ENCODE measurements around the gene DIPK1C. TPM values are rescaled to one million over a fixed set of nuclear protein-coding genes. Genes with fewer than 3 reads are reported as not detected.

The DIPK1C gene
- total RNA-seq, 1 donor from 2014 or later = 13.7 TPM

DNA sequence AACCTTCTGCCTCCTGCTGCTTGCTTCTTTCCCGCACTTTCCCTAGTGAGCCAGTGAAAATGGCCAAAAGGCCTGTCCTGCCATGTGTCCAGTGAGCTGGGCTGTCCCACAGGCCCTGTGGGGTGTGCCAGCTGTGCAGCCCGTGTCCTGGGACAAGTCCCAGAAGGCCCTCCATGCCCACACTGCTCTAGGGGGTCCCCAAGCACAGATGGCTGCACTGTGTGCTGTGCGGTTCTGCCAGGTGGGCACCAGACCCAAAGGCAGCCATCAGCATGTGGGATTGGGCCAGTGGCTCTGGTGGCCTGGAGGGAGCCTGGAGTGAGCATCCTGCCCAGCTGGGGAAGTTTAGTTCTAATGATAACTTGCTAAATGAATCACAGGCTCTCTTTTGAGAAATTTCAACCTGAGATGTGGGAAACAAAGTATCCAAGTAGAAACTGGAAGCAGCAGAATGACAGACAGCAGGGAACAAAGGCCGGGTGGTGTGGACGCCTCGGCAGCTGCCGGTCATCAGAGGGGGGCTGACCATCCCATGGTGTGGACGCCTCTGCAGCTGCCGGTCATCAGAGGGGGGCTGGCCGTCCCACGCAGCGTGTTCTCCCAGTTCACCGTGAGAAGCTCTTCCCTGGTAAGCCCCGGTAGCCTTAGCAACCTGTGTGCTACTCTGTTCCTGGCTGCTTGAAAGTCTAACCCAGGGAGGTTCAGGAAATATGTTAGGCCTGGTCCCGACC is 29.2 kb upstream of the DIPK1C start:
- Histone ChIP-seq H2AFZ (replicated peaks) (peak overlapping the region; percentile 21), H3K4me1 (no peaks in the 10 kb centered on the region), H3F3A (ENCODE audit: low read depth) (no peaks in the 10 kb centered on the region), H3K27me3 (no peaks in the 10 kb centered on the region), H3K4me3 (no peak overlapping the region), H3K9ac (no peak overlapping the region), H3K27ac (no peak overlapping the region), H3K9me3 (ENCODE audit: low read depth) (no peaks in the 10 kb centered on the region), H4K20me1 (ENCODE audit: low read depth) (no peaks in the 10 kb centered on the region), H3K79me2 (ENCODE audit: low read depth) (no peaks in the 10 kb centered on the region), H3K4me2 (no peak overlapping the region), H3K36me3 (no peaks in the 10 kb centered on the region)
- H3K36me3 Mint-ChIP-seq = no peaks in the 10 kb centered on the region
- peaks cover 23% of the 10 kb centered on the region for H3K4me1 Mint-ChIP-seq
- no peak for TF ChIP-seq EZH2phosphoT487 (IDR thresholded peaks at IDR 0.05)
- no peak for TF ChIP-seq EZH2 (IDR thresholded peaks at IDR 0.05)
- TF ChIP-seq, protein P1, sequence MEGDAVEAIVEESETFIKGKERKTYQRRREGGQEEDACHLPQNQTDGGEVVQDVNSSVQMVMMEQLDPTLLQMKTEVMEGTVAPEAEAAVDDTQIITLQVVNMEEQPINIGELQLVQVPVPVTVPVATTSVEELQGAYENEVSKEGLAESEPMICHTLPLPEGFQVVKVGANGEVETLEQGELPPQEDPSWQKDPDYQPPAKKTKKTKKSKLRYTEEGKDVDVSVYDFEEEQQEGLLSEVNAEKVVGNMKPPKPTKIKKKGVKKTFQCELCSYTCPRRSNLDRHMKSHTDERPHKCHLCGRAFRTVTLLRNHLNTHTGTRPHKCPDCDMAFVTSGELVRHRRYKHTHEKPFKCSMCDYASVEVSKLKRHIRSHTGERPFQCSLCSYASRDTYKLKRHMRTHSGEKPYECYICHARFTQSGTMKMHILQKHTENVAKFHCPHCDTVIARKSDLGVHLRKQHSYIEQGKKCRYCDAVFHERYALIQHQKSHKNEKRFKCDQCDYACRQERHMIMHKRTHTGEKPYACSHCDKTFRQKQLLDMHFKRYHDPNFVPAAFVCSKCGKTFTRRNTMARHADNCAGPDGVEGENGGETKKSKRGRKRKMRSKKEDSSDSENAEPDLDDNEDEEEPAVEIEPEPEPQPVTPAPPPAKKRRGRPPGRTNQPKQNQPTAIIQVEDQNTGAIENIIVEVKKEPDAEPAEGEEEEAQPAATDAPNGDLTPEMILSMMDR (IDR thresholded peaks at IDR 0.05) = no peak
- H3K9me3 Mint-ChIP-seq = no peaks in the 10 kb centered on the region
- peaks cover 7% of the 10 kb centered on the region for H3K27me3 Mint-ChIP-seq (ENCODE audit: insufficient read depth, low read depth)
- peak overlapping the region; percentile 61 for H3K27ac Mint-ChIP-seq
- no peak for DNase-seq (ENCODE audit: low spot score)
- no peak overlapping the region for H3K4me3 Mint-ChIP-seq

DNA sequence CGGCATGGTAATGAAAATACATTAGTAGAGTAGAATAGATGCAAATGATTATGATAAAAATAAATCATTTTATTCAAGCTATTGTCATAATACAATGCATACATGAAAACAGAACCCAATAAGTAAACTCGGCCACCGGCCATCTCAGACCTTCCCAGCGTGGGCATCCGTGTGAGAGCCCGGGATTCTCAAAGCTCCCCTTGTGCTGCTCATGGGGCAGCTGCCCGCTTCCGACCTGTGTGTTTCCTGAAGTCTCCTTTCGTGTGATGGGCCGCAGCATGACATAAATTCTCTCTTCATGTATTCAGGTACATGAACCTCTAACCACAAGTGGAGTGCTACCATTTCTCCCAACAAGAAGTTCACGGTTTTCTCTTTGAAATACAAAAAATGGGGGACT is 25.6 kb upstream of the DIPK1C start:
- Mint-ChIP-seq H3K27ac (no peak overlapping the region), H3K36me3 (no peaks in the 10 kb centered on the region), H3K9me3 (no peaks in the 10 kb centered on the region), H3K27me3 (ENCODE audit: insufficient read depth, low read depth) (peaks cover 10% of the 10 kb centered on the region), H3K4me1 (peaks cover 20% of the 10 kb centered on the region), H3K4me3 (no peak overlapping the region)
- Histone ChIP-seq H3K9me3 (ENCODE audit: low read depth) (no peaks in the 10 kb centered on the region), H3F3A (ENCODE audit: low read depth) (no peaks in the 10 kb centered on the region), H3K4me1 (no peaks in the 10 kb centered on the region), H4K20me1 (ENCODE audit: low read depth) (no peaks in the 10 kb centered on the region), H3K9ac (no peak overlapping the region), H3K4me3 (no peak overlapping the region), H3K36me3 (no peaks in the 10 kb centered on the region), H3K27ac (no peak overlapping the region), H2AFZ (replicated peaks) (no peak overlapping the region), H3K27me3 (no peaks in the 10 kb centered on the region), H3K79me2 (ENCODE audit: low read depth) (no peaks in the 10 kb centered on the region), H3K4me2 (no peak overlapping the region)
- no peak for DNase-seq (ENCODE audit: low spot score)
- TF ChIP-seq, protein P1 (IDR thresholded peaks at IDR 0.05) = no peak
- TF ChIP-seq EZH2phosphoT487 (IDR thresholded peaks at IDR 0.05) (no peak), EZH2 (IDR thresholded peaks at IDR 0.05) (no peak)

DNA sequence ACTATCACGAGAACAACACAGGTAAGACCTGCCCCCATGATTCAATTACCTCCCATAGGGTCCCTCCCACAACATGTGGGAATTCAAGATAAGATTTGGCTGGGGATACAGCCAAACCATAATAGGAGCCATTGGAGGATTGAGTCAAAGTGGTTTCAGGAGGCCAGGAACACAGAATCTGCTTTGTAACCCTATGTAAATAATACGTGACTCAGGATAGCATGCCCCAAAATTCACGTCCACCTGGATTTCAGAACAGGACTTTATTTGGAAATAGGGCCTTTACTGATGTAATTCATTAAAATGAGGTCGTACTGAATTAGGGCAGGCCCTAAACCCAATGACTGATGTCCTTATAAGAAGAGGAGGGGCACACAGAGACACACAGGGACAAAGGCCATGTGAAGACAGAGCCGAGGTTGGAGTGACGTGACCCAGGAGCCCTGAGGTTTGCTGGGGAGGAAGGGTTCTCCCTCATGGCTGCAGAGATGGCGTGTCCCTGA is 23.1 kb upstream of the DIPK1C start:
- Mint-ChIP-seq H3K27me3 (ENCODE audit: insufficient read depth, low read depth) (peaks cover 3% of the 10 kb centered on the region), H3K9me3 (peaks cover 2% of the 10 kb centered on the region), H3K4me1 (peaks cover 2% of the 10 kb centered on the region), H3K4me3 (no peak overlapping the region), H3K27ac (no peak overlapping the region), H3K36me3 (no peaks in the 10 kb centered on the region)
- Histone ChIP-seq H2AFZ (replicated peaks) (no peak overlapping the region), H3K79me2 (ENCODE audit: low read depth) (no peaks in the 10 kb centered on the region), H3K4me2 (no peak overlapping the region), H3K27me3 (no peaks in the 10 kb centered on the region), H4K20me1 (ENCODE audit: low read depth) (no peaks in the 10 kb centered on the region), H3F3A (ENCODE audit: low read depth) (no peaks in the 10 kb centered on the region), H3K4me1 (no peaks in the 10 kb centered on the region), H3K36me3 (no peaks in the 10 kb centered on the region), H3K9ac (no peak overlapping the region), H3K9me3 (ENCODE audit: low read depth) (no peaks in the 10 kb centered on the region), H3K27ac (no peak overlapping the region), H3K4me3 (no peak overlapping the region)
- DNase-seq (ENCODE audit: low spot score) = no peak
- TF ChIP-seq EZH2phosphoT487 (IDR thresholded peaks at IDR 0.05) (no peak), EZH2 (IDR thresholded peaks at IDR 0.05) (no peak)
- TF ChIP-seq, protein P1 (IDR thresholded peaks at IDR 0.05) = no peak

All from neural progenitor cell (in vitro differentiated cells).